ENCODE data around the gene ASCC1. TPM values are rescaled to one million over a fixed set of nuclear protein-coding genes. Genes with fewer than 3 reads are reported as not detected.

ASCC1 gene
- total and polyA plus RNA-seq, 2 of the 13 experiments (the other 11 are each of a cell fraction or from before 2014, with no cell fraction given) = 21.6 to 30.1 TPM

DNA sequence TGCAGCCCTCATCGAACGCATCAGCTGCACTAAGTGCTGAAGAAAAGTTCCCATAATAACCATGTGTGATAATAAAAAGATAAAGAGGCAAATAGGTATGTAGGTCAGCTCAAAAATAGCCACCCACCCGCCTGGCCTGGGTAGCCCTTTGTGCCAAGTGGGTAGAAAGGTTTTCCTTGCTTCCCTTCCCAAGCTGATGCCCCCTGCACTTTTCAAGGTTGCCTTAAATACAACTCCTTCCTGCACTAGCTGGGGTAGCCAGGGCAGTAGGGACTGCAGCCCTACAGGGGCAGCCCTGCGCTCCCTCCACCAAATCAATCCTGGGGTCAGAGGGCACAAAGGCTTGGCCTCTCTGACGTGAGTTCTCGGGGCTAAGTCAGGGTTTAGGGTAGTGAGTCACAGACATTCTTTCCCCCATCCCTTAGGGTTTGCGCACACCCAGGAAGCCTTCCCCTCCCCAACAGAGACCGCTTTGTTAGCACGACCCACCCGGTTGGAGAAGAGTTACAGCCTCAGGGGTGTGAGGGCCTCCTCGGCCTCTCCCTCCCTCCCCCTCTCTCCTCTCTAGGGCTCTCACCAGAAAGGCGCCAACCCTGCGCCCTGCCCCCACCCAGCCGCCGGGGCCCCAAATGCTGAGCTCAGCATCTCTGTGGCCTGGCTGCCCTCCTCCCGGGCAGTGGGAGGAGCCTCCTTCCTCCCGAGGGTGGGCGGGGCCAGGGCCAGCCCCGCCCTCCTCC lies 44.3 kb upstream of the ASCC1 start (continued):
- TF ChIP-seq, protein P1, sequence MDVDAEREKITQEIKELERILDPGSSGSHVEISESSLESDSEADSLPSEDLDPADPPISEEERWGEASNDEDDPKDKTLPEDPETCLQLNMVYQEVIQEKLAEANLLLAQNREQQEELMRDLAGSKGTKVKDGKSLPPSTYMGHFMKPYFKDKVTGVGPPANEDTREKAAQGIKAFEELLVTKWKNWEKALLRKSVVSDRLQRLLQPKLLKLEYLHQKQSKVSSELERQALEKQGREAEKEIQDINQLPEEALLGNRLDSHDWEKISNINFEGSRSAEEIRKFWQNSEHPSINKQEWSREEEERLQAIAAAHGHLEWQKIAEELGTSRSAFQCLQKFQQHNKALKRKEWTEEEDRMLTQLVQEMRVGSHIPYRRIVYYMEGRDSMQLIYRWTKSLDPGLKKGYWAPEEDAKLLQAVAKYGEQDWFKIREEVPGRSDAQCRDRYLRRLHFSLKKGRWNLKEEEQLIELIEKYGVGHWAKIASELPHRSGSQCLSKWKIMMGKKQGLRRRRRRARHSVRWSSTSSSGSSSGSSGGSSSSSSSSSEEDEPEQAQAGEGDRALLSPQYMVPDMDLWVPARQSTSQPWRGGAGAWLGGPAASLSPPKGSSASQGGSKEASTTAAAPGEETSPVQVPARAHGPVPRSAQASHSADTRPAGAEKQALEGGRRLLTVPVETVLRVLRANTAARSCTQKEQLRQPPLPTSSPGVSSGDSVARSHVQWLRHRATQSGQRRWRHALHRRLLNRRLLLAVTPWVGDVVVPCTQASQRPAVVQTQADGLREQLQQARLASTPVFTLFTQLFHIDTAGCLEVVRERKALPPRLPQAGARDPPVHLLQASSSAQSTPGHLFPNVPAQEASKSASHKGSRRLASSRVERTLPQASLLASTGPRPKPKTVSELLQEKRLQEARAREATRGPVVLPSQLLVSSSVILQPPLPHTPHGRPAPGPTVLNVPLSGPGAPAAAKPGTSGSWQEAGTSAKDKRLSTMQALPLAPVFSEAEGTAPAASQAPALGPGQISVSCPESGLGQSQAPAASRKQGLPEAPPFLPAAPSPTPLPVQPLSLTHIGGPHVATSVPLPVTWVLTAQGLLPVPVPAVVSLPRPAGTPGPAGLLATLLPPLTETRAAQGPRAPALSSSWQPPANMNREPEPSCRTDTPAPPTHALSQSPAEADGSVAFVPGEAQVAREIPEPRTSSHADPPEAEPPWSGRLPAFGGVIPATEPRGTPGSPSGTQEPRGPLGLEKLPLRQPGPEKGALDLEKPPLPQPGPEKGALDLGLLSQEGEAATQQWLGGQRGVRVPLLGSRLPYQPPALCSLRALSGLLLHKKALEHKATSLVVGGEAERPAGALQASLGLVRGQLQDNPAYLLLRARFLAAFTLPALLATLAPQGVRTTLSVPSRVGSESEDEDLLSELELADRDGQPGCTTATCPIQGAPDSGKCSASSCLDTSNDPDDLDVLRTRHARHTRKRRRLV (CRISPR knock-in tag; IDR thresholded peaks at IDR 0.05) = no peak; the same call in 1 of the 2 replicates
- TF ChIP-seq ZNF24 (IDR thresholded peaks at IDR 0.05) (no peak), RFXANK (CRISPR knock-in tag; IDR thresholded peaks at IDR 0.05) (0 out of 2 replicates have a peak, but pooled peaks have one; percentile 22), HDAC1 (CRISPR knock-in tag; IDR thresholded peaks at IDR 0.05) (peak; percentile 74), KDM5A (IDR thresholded peaks at IDR 0.05; ENCODE audit: borderline replicate concordance, low read length) (no peak), CC2D1A (CRISPR knock-in tag; IDR thresholded peaks at IDR 0.05) (no peak), ZNF207 (IDR thresholded peaks at IDR 0.05; ENCODE audit: borderline replicate concordance) (no peak), POLR2AphosphoS5 (IDR thresholded peaks at IDR 0.05; ENCODE audit: low read depth, low read length) (peak; percentile 43; the same call in 1 of the 2 replicates), TOPORS (CRISPR knock-in tag; IDR thresholded peaks at IDR 0.05) (0 out of 2 replicates have a peak, but pooled peaks have one; percentile 12), HMG20A (CRISPR knock-in tag; IDR thresholded peaks at IDR 0.05; ENCODE audit: borderline replicate concordance) (peak; percentile 21; the same call in 1 of the 2 replicates), EED (CRISPR knock-in tag; IDR thresholded peaks at IDR 0.05) (no peak), MEF2D (CRISPR knock-in tag; IDR thresholded peaks at IDR 0.05) (no peak; the same call in 1 of the 2 replicates), ZNF274 (CRISPR knock-in tag; IDR thresholded peaks at IDR 0.05) (0 out of 2 replicates have a peak, but pooled peaks have one; percentile 29), POLR2G (IDR thresholded peaks at IDR 0.05; ENCODE audit: low read depth, low read length) (peak; percentile 44; the same call in 1 of the 2 replicates), ZNF484 (CRISPR knock-in tag; IDR thresholded peaks at IDR 0.05; ENCODE audit: borderline replicate concordance, low read depth) (no peak), ZSCAN22 (CRISPR knock-in tag; IDR thresholded peaks at IDR 0.05) (no peak; the same call in 1 of the 2 replicates), HDAC2 (CRISPR knock-in tag; IDR thresholded peaks at IDR 0.05) (peak; percentile 61), ZNF510 (CRISPR knock-in tag; IDR thresholded peaks at IDR 0.05; ENCODE audit: low read depth) (no peak), SALL2 (CRISPR knock-in tag; IDR thresholded peaks at IDR 0.05) (peak; percentile 25; the same call in 1 of the 2 replicates)
- TF ChIP-seq, protein P2, sequence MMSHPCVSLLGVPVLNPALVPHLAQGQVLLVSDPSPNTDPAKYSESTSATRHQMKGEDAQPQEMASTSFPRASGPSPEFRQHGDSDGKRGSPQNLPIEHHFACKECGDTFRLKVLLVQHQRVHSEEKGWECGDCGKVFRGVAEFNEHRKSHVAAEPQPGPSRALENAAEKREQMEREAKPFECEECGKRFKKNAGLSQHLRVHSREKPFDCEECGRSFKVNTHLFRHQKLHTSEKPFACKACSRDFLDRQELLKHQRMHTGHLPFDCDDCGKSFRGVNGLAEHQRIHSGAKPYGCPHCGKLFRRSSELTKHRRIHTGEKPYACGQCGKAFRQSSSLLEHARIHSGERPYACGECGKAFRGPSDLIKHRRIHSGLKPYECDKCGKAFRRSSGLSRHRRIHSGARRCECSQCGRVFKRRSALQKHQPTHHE (CRISPR knock-in tag; IDR thresholded peaks at IDR 0.05; ENCODE audit: borderline replicate concordance) = no peak
- TF ChIP-seq, protein P3, sequence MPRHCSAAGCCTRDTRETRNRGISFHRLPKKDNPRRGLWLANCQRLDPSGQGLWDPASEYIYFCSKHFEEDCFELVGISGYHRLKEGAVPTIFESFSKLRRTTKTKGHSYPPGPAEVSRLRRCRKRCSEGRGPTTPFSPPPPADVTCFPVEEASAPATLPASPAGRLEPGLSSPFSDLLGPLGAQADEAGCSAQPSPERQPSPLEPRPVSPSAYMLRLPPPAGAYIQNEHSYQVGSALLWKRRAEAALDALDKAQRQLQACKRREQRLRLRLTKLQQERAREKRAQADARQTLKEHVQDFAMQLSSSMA (CRISPR knock-in tag; IDR thresholded peaks at IDR 0.05) = peak; percentile 59; the same call in 1 of the 2 replicates
- TF ChIP-seq, protein P4, sequence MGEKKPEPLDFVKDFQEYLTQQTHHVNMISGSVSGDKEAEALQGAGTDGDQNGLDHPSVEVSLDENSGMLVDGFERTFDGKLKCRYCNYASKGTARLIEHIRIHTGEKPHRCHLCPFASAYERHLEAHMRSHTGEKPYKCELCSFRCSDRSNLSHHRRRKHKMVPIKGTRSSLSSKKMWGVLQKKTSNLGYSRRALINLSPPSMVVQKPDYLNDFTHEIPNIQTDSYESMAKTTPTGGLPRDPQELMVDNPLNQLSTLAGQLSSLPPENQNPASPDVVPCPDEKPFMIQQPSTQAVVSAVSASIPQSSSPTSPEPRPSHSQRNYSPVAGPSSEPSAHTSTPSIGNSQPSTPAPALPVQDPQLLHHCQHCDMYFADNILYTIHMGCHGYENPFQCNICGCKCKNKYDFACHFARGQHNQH (CRISPR knock-in tag; IDR thresholded peaks at IDR 0.05) = peak; percentile 82

Measured in HepG2 (cell line).